ENCODE results near the gene NFATC2IP.

DNA sequence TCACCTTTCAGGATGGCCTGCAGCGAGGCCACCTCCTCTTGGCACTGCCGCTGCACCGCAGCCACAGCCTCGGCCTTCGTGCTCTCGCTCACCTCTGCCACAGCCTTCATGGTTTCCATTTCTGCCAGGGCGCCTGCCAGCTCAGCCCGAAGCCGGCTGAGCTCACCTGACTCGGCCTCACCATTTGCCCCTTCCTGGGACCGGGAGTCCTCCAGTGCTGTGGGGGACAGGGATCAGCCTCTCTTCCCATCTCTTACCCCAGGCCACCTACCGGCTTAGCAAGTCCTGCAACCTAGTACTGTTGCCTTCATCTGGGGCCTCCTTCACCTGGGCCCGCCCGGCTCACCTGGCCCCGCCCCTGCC is 26.4 kb upstream of the NFATC2IP start:
- TF ChIP-seq, protein P1, sequence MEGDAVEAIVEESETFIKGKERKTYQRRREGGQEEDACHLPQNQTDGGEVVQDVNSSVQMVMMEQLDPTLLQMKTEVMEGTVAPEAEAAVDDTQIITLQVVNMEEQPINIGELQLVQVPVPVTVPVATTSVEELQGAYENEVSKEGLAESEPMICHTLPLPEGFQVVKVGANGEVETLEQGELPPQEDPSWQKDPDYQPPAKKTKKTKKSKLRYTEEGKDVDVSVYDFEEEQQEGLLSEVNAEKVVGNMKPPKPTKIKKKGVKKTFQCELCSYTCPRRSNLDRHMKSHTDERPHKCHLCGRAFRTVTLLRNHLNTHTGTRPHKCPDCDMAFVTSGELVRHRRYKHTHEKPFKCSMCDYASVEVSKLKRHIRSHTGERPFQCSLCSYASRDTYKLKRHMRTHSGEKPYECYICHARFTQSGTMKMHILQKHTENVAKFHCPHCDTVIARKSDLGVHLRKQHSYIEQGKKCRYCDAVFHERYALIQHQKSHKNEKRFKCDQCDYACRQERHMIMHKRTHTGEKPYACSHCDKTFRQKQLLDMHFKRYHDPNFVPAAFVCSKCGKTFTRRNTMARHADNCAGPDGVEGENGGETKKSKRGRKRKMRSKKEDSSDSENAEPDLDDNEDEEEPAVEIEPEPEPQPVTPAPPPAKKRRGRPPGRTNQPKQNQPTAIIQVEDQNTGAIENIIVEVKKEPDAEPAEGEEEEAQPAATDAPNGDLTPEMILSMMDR (conservative IDR thresholded peaks at IDR 0.05; ENCODE audit: low read depth, low read length) = no peak
- no peak for TF ChIP-seq POLR2A (IDR thresholded peaks at IDR 0.05; ENCODE audit: low read depth, low read length)
- no peak for TF ChIP-seq NFE2L2 (IDR thresholded peaks at IDR 0.05; ENCODE audit: low read depth, low read length)
- no peak for TF ChIP-seq BHLHE40 (IDR thresholded peaks at IDR 0.05; ENCODE audit: low read depth, low read length)
- TF ChIP-seq MXI1 (IDR thresholded peaks at IDR 0.05; ENCODE audit: borderline replicate concordance, low read depth, low read length) = no peak
- no peak for TF ChIP-seq CEBPB (IDR thresholded peaks at IDR 0.05; ENCODE audit: low read depth, low read length)
- TF ChIP-seq RFX5 (IDR thresholded peaks at IDR 0.05; ENCODE audit: low read depth, low read length) = no peak
- TF ChIP-seq SMC3 (IDR thresholded peaks at IDR 0.05; ENCODE audit: low read depth, low read length) = no peak
- TF ChIP-seq MAFK (IDR thresholded peaks at IDR 0.05; ENCODE audit: low read depth, low read length) = no peak
- TF ChIP-seq MAZ (IDR thresholded peaks at IDR 0.05; ENCODE audit: borderline replicate concordance, low read depth, low read length) = no peak
- TF ChIP-seq RCOR1 (IDR thresholded peaks at IDR 0.05; ENCODE audit: insufficient replicate concordance, low read length) = no peak
- no peak for TF ChIP-seq FOS (IDR thresholded peaks at IDR 0.05; ENCODE audit: low read depth, low read length)
- TF ChIP-seq, protein P2, sequence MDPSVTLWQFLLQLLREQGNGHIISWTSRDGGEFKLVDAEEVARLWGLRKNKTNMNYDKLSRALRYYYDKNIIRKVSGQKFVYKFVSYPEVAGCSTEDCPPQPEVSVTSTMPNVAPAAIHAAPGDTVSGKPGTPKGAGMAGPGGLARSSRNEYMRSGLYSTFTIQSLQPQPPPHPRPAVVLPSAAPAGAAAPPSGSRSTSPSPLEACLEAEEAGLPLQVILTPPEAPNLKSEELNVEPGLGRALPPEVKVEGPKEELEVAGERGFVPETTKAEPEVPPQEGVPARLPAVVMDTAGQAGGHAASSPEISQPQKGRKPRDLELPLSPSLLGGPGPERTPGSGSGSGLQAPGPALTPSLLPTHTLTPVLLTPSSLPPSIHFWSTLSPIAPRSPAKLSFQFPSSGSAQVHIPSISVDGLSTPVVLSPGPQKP (IDR thresholded peaks at IDR 0.05; ENCODE audit: borderline replicate concordance, low read depth, low read length) = no peak
